HG02970 (cell line): ENCODE measurements around the gene HIP1R.
A peak's percentile ranks its signal among the peaks of the same experiment; 100 is the strongest.
"Not testable (repeated sequence)": the region's sequence is repeated elsewhere in the genome, so short reads cannot be mapped to it uniquely, and the experiment has no call there.

ENCODE experiments used
- ATAC-seq: cut with Tn5 transposase; IDR thresholded peaks from one replicate; pipeline ENCODE4 v1.9.1; 2021; ENCODE audit warnings: mild to moderate bottlenecking, moderate library complexity, moderate number of reproducible peaks; ENCODE audit not compliant: unreplicated experiment, low FRiP score

HIP1R gene

DNA sequence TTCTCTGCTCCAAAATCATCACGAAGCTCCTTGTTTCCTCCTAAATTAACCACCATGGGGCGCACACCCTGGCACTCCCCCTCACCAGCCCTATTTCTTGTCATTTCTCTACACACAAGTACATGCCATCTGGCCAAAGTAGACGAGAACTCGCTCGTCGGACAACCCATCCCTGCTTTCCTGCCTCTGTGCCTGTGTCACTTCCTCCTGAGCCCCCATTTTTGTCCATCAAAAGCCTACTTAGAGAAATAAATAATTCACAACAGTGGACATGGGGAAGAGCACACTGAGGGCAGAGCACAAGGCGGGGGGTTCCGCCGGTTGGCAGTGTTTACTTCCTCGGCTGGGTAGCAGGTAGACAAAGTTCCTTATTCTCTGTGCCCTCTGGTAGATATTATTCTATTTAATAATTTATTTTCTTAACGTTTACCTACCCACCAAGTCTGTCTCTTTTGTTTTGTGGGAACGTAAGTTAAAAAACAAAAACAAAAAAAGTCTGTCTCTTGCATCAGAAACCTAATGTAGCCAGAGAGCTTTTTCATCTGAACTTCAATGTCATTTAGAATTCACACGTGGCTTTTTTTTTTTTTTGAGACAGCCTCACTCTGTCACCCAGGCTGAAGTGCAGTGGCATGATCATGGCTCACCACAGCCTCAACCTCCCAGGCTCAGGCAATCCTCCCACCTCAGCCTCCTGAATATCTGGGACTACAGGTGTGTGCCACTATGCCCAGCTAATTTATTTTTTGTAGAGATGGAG is 54.7 kb downstream of the HIP1R start:
- ATAC-seq, result no peak

DNA sequence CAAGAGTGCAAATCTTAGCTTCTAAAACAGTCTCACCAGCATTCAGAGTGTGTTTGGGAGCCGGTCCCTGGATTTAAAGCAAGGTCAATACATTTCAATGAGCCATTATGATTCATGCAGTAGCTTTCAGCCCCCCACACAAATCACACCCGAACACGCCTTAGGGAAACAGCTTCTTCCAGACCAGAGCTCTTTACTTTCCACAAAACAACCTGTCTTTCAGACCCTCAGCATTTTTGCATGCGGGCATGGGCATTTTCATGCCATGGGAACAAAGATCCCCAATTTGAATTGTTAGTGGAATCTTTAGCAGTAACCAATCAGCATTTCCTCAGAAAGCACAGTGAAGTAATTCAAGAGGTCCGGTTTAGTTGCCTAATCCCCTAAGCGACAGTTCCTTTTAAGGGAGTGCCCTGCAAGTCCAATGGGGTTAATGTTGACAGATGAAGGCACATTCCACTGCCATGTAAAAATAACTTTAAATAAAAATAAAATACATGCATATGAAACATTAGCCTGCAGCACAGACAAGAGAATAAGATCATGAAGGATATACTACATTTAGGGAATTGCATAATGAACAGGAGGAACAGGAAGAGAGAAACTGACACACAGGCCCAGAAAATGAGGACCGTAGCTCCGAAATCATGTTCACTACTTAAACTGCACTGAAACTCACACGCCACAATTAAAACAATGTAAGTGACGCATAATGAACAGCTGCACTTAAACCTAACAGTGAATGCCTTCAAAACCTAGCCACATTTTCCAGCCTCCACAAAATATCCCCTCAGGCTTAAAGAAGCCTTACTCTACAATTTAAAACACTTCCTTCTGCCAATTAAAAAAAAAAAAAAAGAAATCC is 56.6 kb downstream of the HIP1R start:
- ATAC-seq, result no peak

DNA sequence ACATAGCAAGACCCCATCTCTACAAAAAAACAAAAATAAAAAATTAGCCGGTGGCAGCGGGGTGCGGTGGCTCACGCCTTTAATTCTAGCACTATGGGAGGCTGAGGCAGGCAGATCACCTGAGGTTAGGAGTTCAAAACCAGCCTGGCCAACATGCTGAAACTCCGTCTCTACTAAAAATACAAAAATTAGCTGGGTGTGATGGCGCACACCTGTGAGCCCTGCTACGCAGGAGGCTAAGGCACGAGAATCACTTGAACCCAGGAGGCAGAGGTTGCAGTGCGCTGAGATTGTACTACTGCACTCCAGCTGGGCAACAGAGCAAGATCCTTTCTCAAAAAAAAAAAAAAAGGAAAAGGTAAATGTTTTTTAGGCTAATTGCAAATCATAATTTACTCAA is 57.5 kb downstream of the HIP1R start:
- ATAC-seq, result not testable (repeated sequence)

DNA sequence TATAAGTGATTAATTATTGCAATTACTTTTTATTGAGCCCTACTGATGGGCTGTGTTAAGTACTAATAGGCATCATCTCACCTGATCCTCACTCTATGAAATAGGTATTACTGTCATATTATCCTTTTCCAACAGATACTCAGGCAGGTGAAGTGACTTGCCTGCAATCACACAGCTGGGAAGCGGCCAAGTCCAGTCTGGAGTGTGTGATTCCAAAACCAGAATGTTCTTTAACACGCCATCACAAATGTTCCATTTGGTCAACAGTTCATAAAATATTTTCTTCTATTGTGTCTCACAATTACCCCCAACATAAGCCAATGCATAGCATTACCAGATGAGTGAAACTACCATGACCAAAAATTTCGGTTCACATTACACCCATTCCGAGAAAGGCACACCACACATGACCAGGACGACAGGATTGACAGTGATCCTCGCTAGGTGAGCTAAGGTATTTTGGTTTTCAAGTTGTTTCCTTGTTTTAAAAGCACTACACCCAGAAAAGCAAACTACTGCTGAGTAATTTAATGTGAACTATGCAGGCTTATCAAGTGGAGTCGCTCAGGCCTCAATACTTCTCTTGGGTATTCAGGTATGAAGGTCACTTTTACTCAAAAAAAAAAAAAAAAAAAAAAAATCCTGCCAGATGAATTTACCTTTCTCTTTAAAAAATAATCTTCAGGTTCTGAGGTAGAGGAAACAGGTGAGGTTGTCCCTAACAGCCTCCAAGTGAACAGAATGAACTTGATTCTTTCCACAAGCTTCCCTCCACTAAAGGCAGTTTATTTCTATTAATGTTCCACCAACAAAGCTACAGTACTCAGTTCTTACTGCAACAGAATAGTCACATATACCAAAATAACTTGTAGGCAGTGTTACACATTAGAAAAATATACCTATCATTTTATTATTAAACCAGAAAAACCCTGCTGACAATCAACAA is 58.2 kb downstream of the HIP1R start:
- ATAC-seq, result no peak

DNA sequence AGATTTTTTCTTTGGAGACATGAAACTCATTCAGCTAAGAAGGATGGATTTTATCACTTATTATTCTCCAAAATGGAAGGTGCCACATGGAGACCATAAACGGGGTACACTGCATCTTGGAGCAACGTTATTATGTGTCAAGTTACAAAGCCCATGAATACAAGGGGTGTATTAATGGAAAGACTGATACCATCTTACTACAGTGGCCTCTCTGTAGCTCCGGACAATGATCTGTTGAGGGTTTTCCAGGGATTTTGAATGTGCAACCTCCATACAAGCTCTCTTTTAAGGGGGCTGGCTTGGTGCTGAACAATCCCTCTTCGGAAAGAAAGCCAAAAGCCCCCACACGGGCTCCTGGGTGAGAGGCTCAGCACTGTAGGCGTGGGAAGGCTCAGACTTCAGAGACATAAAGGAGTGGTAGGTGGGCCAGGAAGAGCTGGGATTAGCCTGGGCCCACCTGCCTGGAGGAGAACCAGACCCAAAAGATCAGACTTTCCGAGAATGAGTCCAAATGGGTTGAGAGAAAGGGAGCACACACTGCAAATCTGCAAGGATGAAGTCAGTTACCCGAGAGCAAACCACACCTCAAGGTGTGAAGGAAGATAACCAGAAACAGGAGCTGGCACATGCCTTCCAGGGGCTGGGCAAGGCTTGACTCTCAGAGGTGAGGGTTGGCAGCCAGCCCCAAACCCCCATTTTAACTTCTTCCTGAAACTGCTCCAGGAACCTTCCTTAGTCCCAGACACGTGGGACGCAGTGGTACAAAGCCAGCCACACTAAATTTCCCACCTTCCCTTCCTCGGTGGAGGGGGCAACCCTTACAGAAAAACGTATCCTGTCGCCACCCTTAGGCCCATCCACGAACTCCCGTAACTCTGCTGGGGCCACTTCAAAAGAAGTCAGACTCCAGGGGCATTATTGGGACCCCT is 59.2 kb downstream of the HIP1R start:
- ATAC-seq, result no peak

DNA sequence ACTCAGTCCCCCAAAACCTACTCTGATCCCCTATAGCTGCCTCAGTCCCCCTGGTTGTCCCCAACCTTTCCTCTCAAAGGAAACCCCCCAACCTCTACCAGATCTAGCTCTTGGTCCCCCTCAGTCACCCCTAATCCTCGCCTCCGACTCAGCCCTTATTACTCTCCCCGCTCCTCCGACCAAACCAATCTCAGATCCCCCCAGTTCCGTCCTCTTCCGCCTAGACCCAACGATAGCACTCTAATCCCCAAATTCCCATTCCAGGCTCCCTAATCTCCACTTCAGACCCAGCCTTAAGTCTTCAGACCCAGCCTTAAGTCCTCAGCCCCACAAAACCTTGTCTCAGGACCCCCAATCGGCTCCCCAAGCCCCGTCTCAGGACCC is 60.1 kb downstream of the HIP1R start:
- no peak for ATAC-seq

DNA sequence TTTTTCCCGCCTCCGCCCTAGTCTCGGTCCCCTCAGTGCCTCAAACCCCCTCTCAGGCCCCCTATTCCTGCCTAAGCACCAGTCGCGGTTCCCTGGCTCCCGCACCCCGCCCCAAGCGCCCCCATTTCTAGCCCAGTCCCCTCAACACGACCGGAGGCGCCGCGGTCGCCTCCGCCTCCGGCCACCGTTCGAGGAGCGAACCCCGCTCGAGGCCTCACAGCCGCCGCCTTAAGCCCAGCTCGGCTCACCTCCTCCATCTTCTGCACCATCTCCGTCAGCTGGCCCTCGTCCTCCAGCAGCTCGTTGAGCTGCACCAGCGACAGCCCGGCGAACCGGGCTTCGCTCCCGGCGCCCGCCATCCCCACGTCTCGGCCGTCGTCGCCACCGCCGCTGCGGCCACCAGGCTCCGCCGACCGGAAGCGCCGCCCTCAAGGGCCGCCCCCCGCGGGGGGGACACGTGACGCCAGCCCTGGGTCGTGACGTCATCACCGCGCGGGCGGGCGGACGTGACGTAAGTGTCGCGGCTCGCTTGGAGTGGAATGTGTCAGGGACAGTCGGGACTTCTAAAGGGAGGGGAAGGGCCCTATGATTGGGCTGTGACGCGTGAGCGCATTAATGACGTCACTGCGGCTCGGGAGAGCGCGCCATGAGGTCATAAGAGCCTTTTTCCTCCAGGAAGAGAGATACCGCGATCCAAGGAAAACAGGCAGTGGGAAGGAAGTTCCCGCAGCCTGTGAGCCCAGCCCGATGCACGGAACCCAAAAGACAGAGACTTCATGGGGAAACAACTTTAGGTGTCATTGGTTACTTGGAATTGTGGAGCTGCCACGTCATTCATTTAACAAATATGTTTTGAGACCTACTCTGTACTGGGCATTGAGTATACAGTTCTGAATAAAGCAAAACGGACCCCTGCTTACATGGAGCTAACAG is 60.7 kb downstream of the HIP1R start, which contains the start of gene VPS37B:
Gene VPS37B, minus strand, starts transcription at position 421 of the 933 bp plus-strand sequence. Its CDS starts 62 bp downstream, at position 359.
- ATAC-seq, result peak; percentile 51

DNA sequence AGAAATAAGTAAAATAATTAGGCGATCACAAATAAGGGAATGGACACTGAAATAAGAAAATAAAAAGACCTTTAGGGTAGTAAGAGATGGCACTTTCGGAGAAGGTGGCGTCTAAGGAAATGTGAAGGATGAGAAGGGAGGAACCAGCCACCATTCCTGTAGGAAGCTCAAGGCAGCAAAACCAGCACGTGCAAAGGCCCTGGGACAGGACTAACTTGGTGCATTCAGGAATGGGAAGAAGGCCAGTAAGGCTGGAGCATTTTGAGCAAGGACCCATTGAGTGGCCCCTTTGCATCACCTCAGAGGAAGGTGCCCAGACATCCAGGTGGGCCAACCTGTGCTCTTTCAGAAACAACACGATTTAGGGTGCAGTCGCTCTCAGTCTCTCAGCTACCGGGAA is 61.4 kb downstream of the HIP1R start:
- no peak for ATAC-seq

DNA sequence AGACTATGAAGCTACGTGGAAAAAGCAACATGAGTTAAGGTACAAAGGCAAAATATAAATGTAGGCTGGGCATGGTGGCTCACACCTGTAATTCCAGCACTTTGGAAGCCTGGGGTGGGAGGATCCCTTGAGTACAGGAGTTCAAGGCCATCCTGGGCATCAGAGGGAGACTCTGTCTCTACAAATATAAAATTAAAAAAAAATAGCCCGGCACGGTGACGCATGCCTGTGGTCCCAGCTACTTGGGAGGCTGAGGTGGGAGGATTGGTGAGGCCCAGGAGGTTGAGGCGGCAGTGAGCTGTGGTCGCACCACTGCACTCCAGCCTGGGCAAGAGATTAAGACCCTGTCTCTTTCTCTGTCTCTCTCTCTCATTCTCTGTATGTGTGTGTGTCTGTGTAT is 64.6 kb downstream of the HIP1R start:
- no peak for ATAC-seq

DNA sequence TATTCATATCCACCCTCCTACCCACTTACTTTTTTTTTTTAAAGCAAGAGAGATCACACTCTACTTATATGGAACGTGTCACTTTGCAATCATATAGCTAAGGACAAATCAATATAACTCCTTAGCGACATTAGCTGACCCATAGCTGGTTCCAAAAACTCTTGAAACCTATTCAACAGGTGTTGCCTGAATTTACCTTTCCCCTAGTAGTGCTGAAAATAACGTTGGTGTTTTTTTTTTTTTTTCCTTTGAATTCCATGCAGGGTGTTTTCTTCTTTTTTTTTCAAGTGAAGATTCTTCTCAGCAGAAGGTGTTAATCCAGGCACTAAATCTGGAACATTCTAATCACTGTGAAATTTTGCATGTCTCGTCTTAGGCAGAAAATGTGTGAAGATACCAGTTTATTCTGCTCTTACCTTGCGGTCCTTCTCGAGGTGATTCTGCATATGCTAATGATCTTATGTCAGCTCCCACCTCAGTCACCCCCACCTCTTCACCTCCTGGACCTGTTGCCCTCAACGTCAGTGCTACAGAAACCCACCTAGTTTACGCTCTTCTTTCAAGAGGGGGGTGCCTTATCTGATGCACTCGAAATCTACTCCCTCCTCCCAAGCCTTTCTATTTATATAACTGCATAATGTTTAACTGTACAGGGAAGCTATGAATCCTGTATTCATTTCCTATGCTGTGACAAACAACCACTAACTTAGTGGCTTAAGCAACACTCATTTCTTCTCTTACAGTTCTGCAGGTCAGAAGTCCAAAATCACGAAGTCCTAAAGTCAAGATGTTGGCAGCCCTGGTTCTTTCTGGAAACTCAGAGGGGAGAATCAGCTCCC is 67.8 kb downstream of the HIP1R start:
- no peak for ATAC-seq

DNA sequence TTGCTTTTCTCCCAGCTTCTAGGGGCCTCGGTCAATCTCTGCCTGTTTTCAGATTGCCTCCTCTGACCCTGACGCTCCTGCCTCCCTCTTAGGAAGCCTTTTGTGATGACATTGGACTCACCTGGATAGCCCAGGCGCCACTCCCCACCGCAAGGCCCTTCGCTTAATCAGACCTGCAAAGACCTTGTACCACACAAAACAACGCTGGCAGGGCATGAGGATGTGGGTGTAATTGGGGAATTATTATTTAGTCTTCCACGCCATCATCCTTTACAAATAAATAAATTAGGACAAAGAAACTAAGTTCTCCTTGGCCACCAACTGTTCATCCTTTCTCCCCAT is 68.4 kb downstream of the HIP1R start:
- no peak for ATAC-seq

DNA sequence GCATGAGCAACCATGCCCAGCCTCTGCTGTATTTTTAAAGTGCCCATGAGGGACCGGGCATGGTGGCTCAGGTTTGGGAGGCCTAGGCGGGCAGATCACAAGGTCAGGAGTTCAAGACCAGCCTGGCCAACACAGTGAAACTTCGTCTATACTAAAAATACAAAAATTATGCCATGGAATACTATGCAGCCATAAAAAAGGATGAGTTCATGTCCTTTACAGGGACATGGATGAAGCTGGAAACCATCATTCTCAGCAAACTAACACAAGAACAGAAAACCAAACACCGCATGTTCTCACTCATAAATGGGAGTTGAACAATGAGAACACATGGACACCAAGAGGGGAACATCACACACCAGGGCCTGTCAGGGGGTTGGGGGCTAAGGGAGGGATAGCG is 70.0 kb downstream of the HIP1R start:
- not testable (repeated sequence) for ATAC-seq

DNA sequence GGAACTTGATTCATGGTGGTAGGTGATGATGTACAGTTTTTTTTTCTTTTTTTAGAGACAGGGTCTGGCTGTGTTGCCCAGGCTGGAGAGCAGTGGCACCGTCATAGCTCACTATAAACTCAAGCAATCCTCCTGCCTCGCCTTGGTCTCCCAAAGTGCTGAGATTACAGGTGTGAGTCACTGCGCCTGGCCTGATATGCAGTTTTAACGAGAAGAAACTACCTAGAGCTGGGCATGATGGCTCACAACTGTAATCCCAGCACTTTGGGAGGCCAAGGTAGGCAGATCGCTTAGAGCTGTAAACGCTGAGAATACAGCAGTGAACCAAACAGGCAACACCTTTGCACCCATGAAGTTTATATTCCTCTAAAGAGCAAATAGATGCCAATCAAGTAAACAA is 73.7 kb downstream of the HIP1R start:
- no peak for ATAC-seq

DNA sequence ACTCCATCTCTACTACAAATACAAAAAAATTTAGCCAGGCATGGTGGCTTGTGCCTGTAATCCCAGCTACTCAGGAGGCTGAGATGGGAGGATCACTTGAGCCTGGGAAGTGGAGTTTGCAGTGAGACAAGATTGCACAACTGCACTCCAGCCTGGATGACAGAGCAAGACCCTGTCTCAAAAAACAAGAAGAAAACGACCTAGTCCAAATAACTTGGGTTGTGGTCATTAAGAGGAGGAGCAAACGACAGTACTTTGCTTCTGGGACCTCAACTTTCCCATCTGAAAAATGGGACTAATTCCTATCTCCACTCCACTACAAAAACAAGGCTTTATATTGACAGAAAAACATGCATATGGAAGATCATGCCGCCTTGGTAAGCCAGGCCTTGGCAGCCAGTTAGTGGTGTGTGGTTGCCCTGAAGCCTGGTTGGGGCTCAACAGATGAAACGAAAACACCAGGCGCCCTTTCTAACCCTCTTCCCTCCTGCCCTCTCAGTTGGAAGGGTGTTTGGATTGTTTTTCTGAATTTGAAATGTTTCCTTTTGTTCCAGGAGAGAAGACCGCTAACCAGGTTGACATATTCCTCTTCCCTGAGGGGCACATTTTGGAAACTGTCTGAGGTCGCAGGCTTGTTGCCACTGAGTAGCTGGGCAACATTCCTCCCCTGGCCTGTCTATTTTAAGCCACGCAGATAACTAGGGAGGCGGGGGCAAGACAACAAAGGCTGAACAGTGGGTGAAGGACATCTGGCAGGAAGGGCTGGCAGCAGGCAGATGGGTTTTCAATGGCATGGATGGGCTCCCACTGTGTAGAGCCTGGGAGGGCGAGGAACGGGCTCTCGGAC is 74.4 kb downstream of the HIP1R start:
- ATAC-seq, result no peak
